ENCODE results near the gene GCC2. TPM values are rescaled to one million over a fixed set of nuclear protein-coding genes. Genes with fewer than 3 reads are reported as not detected.

Gene GCC2
- total and polyA plus RNA-seq, 9 of the 15 experiments (the other 6 are each of a cell fraction or from before 2014, with no cell fraction given), result 11.4 to 35.7 (median 19.9) TPM

DNA sequence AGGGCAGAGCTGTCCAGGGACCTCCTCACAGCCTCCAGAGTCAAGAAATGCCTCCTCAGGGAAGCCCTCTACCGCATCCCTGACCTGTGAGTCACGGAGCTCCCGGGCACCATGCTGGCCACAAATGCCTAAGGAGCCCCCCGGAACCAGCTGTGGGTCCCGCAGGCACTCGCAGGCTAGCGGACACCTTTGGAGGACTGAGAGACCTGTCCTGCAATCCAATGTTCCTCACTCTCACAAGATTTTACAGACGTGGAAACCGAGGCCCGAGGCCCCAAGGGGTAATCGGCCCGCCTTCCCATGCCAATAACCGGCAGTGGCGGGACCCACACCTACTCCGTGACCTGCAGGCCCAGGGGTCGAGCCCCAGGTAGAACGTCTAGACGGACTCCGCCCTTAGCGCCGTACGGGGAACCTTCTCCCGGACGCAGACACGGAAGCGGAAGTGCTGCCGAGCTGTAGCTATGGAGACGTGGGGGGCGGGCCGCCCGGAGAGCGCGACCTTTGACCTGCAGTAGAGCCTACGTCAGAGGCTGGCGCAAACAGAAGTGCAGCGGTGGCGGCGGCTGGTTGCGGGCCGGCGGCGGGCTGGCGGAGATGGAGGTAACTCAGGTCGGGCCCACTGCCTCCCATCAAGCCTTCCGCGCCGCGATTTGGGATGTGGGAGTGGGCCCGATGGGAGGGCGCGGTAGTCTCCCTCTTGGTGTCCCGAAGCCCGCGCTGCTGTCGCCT is at the start of gene GCC2 (continued):
- TF ChIP-seq, protein P1, sequence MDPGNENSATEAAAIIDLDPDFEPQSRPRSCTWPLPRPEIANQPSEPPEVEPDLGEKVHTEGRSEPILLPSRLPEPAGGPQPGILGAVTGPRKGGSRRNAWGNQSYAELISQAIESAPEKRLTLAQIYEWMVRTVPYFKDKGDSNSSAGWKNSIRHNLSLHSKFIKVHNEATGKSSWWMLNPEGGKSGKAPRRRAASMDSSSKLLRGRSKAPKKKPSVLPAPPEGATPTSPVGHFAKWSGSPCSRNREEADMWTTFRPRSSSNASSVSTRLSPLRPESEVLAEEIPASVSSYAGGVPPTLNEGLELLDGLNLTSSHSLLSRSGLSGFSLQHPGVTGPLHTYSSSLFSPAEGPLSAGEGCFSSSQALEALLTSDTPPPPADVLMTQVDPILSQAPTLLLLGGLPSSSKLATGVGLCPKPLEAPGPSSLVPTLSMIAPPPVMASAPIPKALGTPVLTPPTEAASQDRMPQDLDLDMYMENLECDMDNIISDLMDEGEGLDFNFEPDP (CRISPR knock-in tag; IDR thresholded peaks at IDR 0.05), result peak; percentile 3; the same call in 1 of the 2 replicates
- TF ChIP-seq MBD2 (IDR thresholded peaks at IDR 0.05; ENCODE audit: borderline replicate concordance, low read depth), result peak; percentile 47
- TF ChIP-seq ETV1 (tag; conservative IDR thresholded peaks at IDR 0.05; ENCODE audit: low read depth), result 0 out of 2 replicates have a peak, but pooled peaks have one; percentile 10
- TF ChIP-seq ZNF785 (CRISPR knock-in tag; IDR thresholded peaks at IDR 0.05), result no peak
- no peak for TF ChIP-seq KLF6 (CRISPR knock-in tag; IDR thresholded peaks at IDR 0.05; ENCODE audit: borderline replicate concordance)
- no peak for TF ChIP-seq DPF2 (IDR thresholded peaks at IDR 0.05)
- TF ChIP-seq HDAC8 (tag; IDR thresholded peaks at IDR 0.05), result no peak
- TF ChIP-seq MCM5 (IDR thresholded peaks at IDR 0.05; ENCODE audit: low read depth), result no peak
- TF ChIP-seq, protein P2, sequence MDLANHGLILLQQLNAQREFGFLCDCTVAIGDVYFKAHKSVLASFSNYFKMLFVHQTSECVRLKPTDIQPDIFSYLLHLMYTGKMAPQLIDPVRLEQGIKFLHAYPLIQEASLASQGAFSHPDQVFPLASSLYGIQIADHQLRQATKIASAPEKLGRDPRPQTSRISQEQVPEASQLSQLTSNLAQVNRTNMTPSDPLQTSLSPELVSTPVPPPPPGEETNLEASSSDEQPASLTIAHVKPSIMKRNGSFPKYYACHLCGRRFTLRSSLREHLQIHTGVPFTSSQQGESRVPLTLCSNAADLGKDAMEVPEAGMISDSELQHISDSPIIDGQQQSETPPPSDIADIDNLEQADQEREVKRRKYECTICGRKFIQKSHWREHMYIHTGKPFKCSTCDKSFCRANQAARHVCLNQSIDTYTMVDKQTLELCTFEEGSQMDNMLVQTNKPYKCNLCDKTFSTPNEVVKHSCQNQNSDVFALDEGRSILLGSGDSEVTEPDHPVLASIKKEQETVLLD (IDR thresholded peaks at IDR 0.05), result no peak
- no peak for TF ChIP-seq NFYB (IDR thresholded peaks at IDR 0.05; ENCODE audit: extremely low read depth, insufficient read length)
- TF ChIP-seq PHB2 (IDR thresholded peaks at IDR 0.05; ENCODE audit: low read depth), result no peak
- TF ChIP-seq POLR3G (IDR thresholded peaks at IDR 0.05; ENCODE audit: extremely low read depth, insufficient read length, insufficient replicate concordance), result no peak
- no peak for TF ChIP-seq LEF1 (IDR thresholded peaks at IDR 0.05)
- no peak for TF ChIP-seq ZNF143 (CRISPR knock-in tag; IDR thresholded peaks at IDR 0.05)
- peak; percentile 75 for TF ChIP-seq TAF9B (IDR thresholded peaks at IDR 0.05; ENCODE audit: partially characterized antibody)
- no peak for TF ChIP-seq HIVEP1 (CRISPR knock-in tag; IDR thresholded peaks at IDR 0.05)
- no peak for TF ChIP-seq NR4A1 (CRISPR knock-in tag; IDR thresholded peaks at IDR 0.05)
- TF ChIP-seq NR4A1 (tag; IDR thresholded peaks at IDR 0.05), result no peak
- TF ChIP-seq HDGF (IDR thresholded peaks at IDR 0.05), result no peak
- TF ChIP-seq NFIX (CRISPR knock-in tag; IDR thresholded peaks at IDR 0.05; ENCODE audit: low read depth), result no peak
- peak; percentile 14; the same call in 1 of the 2 replicates for TF ChIP-seq TARDBP (IDR thresholded peaks at IDR 0.05)
